ENCODE results near the gene NDUFS2. TPM values are rescaled to one million over a fixed set of nuclear protein-coding genes. Genes with fewer than 3 reads are reported as not detected.
"Not testable (repeated sequence)": the region's sequence is repeated elsewhere in the genome, so short reads cannot be mapped to it uniquely, and the experiment has no call there.

Gene NDUFS2
- total RNA-seq, 1 experiment from 2014 or later, result 147 TPM

DNA sequence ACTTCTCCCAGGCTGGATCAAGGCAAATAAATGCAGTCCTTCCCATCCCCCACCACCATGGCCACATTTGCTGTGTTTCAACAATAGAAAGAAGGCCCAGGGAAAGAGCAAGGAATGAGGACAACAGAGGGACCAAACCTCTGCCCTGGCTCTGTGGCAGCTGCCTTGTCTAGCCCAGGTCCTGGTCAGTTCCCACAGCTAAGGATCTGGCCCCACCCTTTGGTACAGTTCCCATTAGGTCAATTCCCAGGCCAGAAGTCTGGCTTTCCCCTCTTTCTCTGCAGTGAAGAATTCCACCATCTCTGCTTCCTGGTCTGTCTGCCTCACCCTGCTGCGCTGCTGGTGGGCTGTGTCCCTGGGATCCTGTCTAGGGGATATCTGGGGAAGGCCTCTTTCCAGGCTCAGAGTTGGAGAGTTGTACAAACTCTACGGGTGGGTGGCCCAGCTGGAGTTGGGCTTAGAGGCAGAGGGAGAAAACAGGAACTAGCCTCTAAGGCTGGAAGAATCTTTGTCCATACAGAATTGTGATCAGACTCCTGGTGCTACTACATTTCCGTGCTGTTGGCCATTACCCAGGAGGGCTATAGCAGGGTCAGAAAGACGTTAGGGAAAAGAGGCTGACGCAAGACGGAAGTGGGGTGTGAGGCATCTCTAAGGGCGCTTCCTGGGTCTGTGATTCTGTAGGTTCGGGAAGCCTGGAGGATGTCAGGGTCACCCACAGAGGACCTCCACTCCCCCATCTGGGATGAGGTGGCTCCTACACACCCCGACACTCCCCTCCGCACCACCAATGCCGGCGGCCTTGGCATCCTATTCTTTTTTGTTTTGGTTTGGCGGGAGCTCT lies 953 bp upstream of the NDUFS2 start:
- no peak for DNase-seq (ENCODE audit: low read depth, low spot score)
- in situ Hi-C loops (cut with HindIII; ENCODE audit: low pct_unique_long_range_greater_than_20kb, low sequenced_read_pairs), result loop anchor here (25.0 kb wide), 1 partner anchor 186 kb away; no protein-coding TSS in a partner anchor

DNA sequence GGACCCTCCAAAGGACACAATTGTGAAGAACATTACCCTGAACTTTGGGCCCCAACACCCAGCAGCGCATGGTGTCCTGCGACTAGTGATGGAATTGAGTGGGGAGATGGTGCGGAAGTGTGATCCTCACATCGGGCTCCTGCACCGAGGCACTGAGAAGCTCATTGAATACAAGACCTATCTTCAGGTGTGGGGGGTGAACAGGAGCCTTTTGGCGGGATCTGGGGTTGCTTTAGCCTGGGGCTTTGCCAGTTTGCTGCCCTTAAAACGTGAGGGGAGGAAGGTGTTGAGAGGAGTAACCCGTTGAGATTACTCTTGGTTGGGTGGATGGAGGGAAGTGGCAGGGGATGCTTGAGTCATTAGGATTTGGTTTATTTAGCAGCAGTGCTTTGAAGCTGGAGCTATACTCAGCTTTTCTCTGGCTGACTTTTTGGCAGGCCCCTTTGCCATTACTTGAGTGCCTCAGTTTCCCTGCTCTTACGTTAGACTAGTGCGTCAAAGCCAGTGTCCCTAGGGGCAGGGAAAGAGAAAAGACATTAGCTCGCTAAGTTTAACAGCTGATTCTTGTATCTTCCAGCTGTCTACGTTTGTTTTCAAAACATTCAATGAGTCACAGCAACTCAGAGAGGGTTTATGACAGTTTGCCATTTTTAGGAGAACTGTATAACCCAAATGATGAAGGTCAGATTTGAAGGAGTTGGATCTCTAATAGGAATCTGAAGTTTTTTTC lies 4.4 kb downstream of the NDUFS2 start:
- no peak for DNase-seq (ENCODE audit: low read depth, low spot score)
- in situ Hi-C loops (cut with HindIII; ENCODE audit: low pct_unique_long_range_greater_than_20kb, low sequenced_read_pairs), result loop anchor here (25.0 kb wide), 1 partner anchor 181 kb away; no protein-coding TSS in a partner anchor

DNA sequence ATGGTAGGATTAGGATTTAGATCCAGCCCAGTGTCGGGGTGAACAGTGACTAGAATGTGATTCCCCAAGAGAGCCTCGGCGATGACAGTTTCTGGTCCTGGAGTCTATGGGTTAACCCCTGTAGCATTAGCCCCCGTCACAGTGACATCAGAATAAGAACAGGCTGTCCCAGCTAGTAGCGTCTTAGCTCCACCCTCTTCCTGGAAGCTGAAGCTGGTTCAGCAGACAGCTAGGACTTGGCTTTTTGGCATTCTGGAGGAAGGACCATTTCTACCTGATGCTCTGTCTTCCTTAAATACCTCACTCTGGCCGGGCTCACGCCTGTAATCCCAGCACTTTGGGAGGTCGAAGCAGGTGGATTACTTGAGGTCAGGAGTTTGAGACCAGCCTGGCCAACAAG lies 5.0 kb downstream of the NDUFS2 start:
- in situ Hi-C loops (cut with HindIII; ENCODE audit: low pct_unique_long_range_greater_than_20kb, low sequenced_read_pairs), result loop anchor here (25.0 kb wide), 1 partner anchor 180 kb away; no protein-coding TSS in a partner anchor
- DNase-seq (ENCODE audit: low read depth, low spot score), result no peak

DNA sequence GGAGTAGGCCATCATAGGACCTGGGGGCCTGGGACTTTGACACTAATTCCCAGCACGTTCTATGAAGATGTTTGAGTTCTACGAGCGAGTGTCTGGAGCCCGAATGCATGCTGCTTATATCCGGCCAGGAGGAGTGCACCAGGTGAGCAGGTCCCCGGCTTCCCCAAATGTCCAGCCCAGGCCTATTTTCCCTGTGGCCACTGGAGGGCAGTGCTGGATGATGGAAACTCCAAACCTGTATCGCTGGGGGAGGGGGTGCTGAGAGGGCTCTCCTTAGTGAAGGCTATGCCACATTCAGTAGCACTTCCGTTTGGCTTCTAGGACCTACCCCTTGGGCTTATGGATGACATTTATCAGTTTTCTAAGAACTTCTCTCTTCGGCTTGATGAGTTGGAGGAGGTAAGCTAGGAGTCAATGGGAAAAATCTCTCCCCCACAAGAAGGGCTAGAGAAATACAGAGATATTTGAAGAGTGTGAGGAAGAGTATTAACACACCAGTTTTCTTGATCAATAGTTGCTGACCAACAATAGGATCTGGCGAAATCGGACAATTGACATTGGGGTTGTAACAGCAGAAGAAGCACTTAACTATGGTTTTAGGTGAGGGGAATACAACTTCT lies 7.7 kb downstream of the NDUFS2 start:
- peak; percentile 86 for DNase-seq (ENCODE audit: low read depth, low spot score)
- in situ Hi-C loops (cut with HindIII; ENCODE audit: low pct_unique_long_range_greater_than_20kb, low sequenced_read_pairs), result loop anchor here (25.0 kb wide), 1 partner anchor 177 kb away; no protein-coding TSS in a partner anchor

DNA sequence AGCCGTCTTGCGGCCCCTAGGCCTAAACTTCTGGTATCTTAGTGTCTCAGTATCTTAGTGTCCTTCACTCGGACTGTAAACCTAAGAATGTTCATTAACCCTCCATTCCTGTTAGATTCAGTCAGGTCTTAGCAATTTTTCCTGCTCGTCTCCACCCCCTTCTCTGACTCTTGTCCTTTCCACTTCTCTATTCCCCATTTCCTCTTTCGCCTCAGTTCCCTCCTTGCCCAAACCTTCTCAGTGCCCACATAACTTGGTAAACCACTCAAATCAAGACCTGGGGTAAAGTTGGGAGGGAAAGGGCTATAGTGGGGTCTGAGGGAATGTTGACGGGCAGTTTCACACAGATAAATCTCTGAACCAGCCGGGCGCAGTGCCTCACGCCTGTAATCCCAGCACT lies 12.2 kb downstream of the NDUFS2 start:
- DNase-seq (ENCODE audit: low read depth, low spot score), result no peak
- in situ Hi-C loops (cut with HindIII; ENCODE audit: low pct_unique_long_range_greater_than_20kb, low sequenced_read_pairs), result loop anchor here (25.0 kb wide), 1 partner anchor 173 kb away; no protein-coding TSS in a partner anchor

DNA sequence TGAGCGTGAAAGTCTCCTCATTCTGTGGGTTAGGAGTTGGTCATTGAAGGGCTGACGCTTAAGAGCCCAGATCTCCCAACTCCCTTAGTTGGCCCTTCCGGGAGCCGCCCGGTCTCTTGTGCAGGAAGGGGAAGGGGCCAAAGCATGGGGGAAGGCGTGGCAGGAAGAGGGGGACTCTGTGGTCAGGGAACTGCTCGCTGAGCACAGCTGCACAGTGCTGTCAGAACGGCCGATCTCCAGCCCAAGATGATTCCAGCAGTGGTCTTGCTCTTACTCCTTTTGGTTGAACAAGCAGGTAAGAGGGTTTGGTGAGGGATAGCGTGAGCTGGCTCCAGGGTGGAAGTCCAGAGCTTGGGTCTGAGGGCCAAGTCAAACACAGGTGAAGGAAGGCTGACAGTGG lies 12.9 kb downstream of the NDUFS2 start, which contains the start of gene FCER1G:
FCER1G (plus strand) TSS at position 220 of the 400 bp plus-strand sequence; CDS start at position 247, 27 bp downstream.
- DNase-seq (ENCODE audit: low read depth, low spot score), result no peak
- in situ Hi-C loops (cut with HindIII; ENCODE audit: low pct_unique_long_range_greater_than_20kb, low sequenced_read_pairs), result loop anchor here (25.0 kb wide), 1 partner anchor 172 kb away; no protein-coding TSS in a partner anchor

DNA sequence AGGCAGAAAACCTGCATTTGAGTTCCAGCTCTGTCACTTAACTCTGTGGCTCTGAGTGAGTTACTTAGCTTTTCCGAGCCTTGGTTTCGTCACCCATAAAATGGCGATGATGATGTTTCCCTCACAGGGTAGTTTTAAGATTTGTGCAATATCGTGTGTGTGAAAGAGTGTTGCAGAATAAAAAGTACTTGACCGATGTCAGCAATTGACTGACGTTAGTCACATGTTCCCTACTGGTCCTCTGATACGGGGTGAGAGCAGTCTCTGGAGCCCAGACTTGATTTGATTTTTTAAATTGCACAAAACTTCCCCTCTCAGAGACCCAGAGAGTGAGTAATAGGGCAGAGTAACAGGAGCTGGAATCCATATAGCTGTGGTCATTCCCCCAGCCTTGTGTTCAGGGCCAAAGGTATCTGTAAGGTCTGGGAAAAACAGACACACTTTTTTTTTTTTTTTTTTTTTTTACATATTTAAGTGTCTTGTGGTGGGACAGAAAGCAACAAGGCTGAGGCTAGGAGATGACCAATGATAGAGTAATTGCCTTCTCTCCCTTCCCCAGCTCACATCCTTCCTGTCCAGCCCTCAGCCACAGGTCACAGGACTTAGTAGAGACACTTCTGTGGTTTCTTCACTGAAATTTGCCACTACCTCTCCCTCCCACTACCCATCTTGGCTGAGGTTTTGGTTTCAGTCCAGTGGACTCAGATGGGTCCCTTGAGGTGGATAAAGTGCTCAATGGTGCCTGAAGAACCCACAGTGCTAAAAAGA lies 15.0 kb downstream of the NDUFS2 start:
- peak; percentile 63 for DNase-seq (ENCODE audit: low read depth, low spot score)
- in situ Hi-C loops (cut with HindIII; ENCODE audit: low pct_unique_long_range_greater_than_20kb, low sequenced_read_pairs), result loop anchor here (25.0 kb wide), 1 partner anchor 170 kb away; no protein-coding TSS in a partner anchor

DNA sequence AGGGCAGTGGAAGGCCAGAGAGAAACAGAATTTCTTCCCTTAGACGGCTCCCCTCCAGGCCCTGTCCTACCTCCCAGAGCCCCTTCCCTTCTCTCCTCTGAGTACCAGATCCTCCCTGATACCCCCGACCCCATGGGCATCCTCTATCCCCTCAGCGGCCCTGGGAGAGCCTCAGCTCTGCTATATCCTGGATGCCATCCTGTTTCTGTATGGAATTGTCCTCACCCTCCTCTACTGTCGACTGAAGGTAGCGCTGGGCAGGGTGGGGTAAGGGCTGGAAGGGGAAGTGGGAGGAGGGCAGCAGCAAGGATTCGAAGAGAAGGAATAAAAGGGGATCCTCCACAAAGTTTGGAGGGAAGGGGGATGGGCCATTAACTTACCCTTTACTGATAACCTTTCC lies 15.7 kb downstream of the NDUFS2 start:
- no peak for DNase-seq (ENCODE audit: low read depth, low spot score)
- in situ Hi-C loops (cut with HindIII; ENCODE audit: low pct_unique_long_range_greater_than_20kb, low sequenced_read_pairs), result loop anchor here (25.0 kb wide), 1 partner anchor 169 kb away; no protein-coding TSS in a partner anchor

DNA sequence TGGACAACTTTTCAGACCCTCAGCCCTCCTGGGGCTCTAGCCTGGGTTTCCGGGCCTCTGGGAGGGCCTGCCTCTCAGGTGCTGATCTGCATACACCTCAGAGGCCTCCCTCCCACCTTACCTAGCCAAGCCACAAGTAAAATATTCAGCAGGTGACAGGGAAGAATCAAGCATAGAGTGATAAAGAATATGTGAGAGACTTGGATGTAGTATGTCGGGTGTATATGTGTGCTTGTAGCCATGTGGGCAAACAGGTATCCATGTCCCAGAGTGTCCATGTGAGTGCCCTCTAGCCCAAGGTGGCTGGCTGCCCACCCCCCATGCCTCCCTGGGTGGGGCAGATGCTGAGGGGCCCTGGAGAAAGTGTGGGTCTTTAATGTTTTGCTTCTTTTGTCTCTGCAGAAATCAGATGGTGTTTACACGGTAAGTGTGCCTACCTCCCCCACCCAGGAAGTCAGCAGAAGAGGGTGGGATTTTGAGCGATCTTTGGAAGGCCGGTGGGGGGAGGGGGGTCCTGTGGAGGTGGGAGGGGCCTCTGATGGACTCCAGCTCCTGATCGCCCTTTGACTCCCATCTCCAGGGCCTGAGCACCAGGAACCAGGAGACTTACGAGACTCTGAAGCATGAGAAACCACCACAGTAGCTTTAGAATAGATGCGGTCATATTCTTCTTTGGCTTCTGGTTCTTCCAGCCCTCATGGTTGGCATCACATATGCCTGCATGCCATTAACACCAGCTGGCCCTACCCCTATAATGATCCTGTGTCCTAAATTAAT lies 16.3 kb downstream of the NDUFS2 start:
- in situ Hi-C loops (cut with HindIII; ENCODE audit: low pct_unique_long_range_greater_than_20kb, low sequenced_read_pairs), result loop anchor here (25.0 kb wide), 1 partner anchor 169 kb away; no protein-coding TSS in a partner anchor
- no peak for DNase-seq (ENCODE audit: low read depth, low spot score)

DNA sequence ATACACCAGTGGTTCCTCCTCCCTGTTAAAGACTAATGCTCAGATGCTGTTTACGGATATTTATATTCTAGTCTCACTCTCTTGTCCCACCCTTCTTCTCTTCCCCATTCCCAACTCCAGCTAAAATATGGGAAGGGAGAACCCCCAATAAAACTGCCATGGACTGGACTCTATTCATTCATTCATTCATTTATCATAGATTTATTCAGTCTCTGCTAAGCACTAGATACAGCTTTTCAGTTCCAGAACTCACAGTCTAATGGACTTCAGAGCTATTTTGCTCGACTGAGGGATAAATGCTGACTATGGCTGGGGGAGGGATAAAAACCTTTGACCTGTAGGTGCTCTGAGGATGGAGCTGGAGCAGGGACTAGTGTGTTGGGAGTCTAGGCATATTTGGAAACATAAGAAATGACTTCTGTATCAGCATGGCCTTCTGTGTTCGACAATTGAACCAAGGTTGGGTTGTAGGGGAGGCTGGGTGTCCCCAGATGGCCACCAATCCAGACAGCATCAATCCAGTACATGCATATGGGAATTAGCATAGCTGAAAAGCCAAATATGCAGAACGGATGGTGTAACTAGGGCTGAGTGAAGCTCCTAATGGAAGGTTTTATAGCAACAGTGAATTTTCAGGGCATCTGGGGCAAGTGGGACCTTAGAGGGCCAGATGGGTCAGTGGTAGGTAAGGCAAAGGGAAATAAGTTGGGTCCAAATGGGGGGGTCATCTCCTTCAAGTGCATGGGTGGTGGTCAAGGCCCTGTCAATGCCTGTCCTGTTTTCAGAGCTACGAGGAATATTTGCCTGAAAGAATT lies 17.1 kb downstream of the NDUFS2 start:
- no peak for DNase-seq (ENCODE audit: low read depth, low spot score)
- in situ Hi-C loops (cut with HindIII; ENCODE audit: low pct_unique_long_range_greater_than_20kb, low sequenced_read_pairs), result loop anchor here (25.0 kb wide), 1 partner anchor 168 kb away; no protein-coding TSS in a partner anchor

DNA sequence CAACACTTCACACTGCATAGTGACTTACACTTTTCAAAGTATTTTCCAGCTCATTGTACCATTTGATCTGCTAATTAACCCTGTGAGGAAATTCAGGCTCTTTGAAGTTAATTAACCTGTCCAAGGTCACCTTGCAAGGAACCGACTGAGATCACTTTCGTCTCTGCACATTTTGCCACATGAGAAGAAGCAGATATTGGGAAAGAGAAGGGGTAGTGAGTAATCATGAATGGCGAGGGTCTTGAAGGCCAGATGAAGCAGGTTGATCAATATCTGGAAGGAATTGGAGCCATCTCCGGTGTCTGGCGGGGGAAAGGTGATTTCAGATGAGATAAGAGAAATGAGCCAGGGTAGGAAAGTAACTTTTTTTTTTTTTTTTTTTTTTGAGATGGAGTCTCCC lies 17.8 kb downstream of the NDUFS2 start:
- in situ Hi-C loops (cut with HindIII; ENCODE audit: low pct_unique_long_range_greater_than_20kb, low sequenced_read_pairs), result loop anchor here (25.0 kb wide), 1 partner anchor 167 kb away; no protein-coding TSS in a partner anchor
- no peak for DNase-seq (ENCODE audit: low read depth, low spot score)

DNA sequence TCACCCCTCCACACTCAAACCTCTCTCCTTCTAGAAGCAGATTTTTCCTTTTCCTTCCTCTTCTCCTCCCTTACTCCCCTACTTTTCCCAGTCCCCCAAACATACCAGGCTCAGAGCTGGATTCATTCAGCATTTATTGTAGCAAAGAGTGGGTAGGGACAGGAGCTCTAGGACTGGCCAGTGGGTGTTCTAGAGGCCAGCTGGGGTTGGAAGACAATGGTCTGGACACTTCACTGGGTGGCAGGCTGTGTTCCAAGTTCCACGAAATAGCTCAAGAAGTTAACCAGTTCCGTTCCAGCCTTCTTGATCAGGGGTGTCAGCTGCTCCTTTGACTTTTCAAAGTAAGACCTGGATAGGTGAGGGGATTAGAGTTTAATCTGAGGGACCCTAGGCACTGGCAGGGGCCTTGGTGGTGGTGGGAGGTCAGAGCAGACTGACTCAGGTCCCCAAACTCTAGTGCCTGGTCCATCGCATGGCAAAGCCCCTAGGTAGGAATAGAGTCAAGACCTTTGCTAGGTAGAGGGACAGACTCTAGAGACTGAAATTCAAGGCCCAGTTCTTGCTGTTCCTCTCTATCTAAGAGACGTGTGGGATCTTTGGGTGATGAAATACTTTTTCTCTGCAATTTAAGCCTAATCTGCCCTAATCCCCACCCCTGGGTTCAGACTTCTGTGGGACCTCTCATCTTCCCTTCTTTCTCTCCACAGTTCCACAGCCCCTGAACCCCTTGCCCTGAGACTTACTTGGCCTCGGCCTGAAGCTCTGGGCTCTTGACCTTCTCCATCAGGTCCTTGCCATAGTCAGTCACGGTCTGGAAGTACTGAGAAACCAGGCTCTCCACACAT lies 20.2 kb downstream of the NDUFS2 start:
- in situ Hi-C loops (cut with HindIII; ENCODE audit: low pct_unique_long_range_greater_than_20kb, low sequenced_read_pairs), result loop anchor here (25.0 kb wide), 1 partner anchor 165 kb away; no protein-coding TSS in a partner anchor
- DNase-seq (ENCODE audit: low read depth, low spot score), result no peak

DNA sequence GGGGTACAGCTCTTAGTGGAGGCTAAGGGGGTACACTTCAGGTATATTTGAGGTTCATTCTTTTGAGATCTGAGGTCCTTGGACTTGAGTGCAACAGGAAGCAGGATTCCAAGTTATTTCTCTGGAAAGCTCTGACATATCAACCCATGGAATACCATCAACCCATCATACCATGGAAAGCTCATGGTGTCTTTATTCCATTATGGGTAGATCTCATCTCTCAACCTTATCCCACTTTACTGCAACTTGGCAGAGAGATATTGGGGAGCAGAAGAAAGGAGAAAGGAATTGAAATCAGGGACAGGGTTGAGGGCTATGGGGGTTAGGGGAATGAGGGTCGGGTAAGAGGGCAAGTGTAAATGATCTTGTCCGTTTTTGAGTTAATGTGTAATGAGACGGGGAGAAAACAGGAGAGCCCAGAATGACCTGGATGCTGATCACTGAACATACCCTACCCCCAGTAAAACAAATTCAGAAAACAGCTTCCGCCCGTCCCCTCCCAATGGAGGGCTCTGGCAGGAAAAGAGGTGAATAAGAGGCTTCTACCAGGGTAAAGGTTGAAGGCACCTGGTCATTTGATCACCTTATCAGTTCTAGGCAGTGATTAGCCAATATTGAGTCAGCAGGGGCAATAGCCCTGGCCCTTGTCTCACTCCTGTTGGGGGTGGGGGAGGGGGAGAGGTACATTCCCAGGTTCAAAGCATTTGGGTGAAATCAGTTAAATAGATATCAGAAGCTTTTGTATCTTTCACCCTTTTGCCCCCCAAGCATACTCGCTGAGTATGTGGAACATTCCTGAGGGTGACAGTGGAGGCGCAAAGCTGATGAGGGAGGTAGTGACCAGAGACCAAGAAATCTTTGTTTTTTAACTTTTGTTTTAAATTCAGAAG lies 21.9 kb downstream of the NDUFS2 start:
- in situ Hi-C loops (cut with HindIII; ENCODE audit: low pct_unique_long_range_greater_than_20kb, low sequenced_read_pairs), result loop anchor here (25.0 kb wide), 1 partner anchor 163 kb away; no protein-coding TSS in a partner anchor

DNA sequence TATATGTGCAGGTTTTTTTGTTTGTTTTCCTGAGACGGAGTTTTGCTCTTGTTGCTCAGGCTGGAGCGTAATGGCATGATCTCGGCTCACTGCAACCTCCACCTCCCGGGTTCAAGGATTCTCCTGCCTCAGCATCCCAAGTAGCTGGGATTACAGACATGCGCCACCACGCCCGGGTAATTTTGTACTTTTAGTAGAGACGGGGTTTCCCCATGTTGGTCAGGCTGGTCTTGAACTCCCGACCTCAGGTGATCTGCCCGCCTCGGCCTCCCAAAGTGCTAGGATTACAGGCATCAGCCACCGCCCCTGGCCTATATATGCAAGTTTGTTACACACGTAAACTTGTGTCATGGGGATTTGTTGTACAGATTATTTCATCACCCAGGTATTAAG lies 22.5 kb downstream of the NDUFS2 start:
- in situ Hi-C loops (cut with HindIII; ENCODE audit: low pct_unique_long_range_greater_than_20kb, low sequenced_read_pairs), result loop anchor here (25.0 kb wide), 1 partner anchor 163 kb away; no protein-coding TSS in a partner anchor
- DNase-seq (ENCODE audit: low read depth, low spot score), result not testable (repeated sequence)

More for the DNA sequence above, 21.9 kb downstream of the NDUFS2 start:
- DNase-seq (ENCODE audit: low read depth, low spot score), result no peak
